ENCODE measurements around the gene SLC24A3. TPM values are rescaled to one million over a fixed set of nuclear protein-coding genes. Genes with fewer than 3 reads are reported as not detected.

SLC24A3 gene
- total RNA-seq, 1 experiment from 2014 or later, result 0.06 TPM

- DNase-seq (ENCODE audit: low read depth), result no peak
Observed at GRCh38 chr20:19423900-19424620, 211.6 kb downstream of the SLC24A3 start.

GRCh38 chr20:19426356-19426755, 213.9 kb downstream of the SLC24A3 start:
- DNase-seq (ENCODE audit: low read depth), result no peak

GRCh38 chr20:19427480-19427879, 215.0 kb downstream of the SLC24A3 start:
- no peak for DNase-seq (ENCODE audit: low read depth)

- no peak for DNase-seq (ENCODE audit: low read depth)
Observed at GRCh38 chr20:19427913-19428312, 215.5 kb downstream of the SLC24A3 start.

GRCh38 chr20:19428324-19428723, 215.9 kb downstream of the SLC24A3 start:
- no peak for DNase-seq (ENCODE audit: low read depth)

- no peak for DNase-seq (ENCODE audit: low read depth)
Observed at GRCh38 chr20:19429538-19429937, 217.1 kb downstream of the SLC24A3 start.

- DNase-seq (ENCODE audit: low read depth), result no peak
Observed at GRCh38 chr20:19430641-19431315, 218.3 kb downstream of the SLC24A3 start.

GRCh38 chr20:19431316-19431700, 218.9 kb downstream of the SLC24A3 start:
- no peak for DNase-seq (ENCODE audit: low read depth)

GRCh38 chr20:19431906-19432305, 219.5 kb downstream of the SLC24A3 start:
- no peak for DNase-seq (ENCODE audit: low read depth)

GRCh38 chr20:19433371-19434350, 221.2 kb downstream of the SLC24A3 start:
- DNase-seq (ENCODE audit: low read depth), result no peak

- no peak for DNase-seq (ENCODE audit: low read depth)
Observed at GRCh38 chr20:19435316-19435715, 222.9 kb downstream of the SLC24A3 start.

GRCh38 chr20:19435821-19436220, 223.4 kb downstream of the SLC24A3 start:
- no peak for DNase-seq (ENCODE audit: low read depth)

- no peak for DNase-seq (ENCODE audit: low read depth)
Observed at GRCh38 chr20:19438488-19438887, 226.0 kb downstream of the SLC24A3 start.

- DNase-seq (ENCODE audit: low read depth), result no peak
Observed at GRCh38 chr20:19440660-19441527, 228.5 kb downstream of the SLC24A3 start.

GRCh38 chr20:19446246-19446645, 233.8 kb downstream of the SLC24A3 start:
- DNase-seq (ENCODE audit: low read depth), result no peak

GRCh38 chr20:19448632-19449031, 236.2 kb downstream of the SLC24A3 start:
- no peak for DNase-seq (ENCODE audit: low read depth)

- no peak for DNase-seq (ENCODE audit: low read depth)
Observed at GRCh38 chr20:19449051-19449450, 236.6 kb downstream of the SLC24A3 start.

- DNase-seq (ENCODE audit: low read depth), result no peak
Observed at GRCh38 chr20:19451231-19451922, 238.9 kb downstream of the SLC24A3 start.

- no peak for DNase-seq (ENCODE audit: low read depth)
Observed at GRCh38 chr20:19451923-19452295, 239.5 kb downstream of the SLC24A3 start.

- no peak for DNase-seq (ENCODE audit: low read depth)
Observed at GRCh38 chr20:19453410-19453809, 241.0 kb downstream of the SLC24A3 start.
